GM12892 (cell line): ENCODE data around the gene GYPB.
"Not testable (repeated sequence)": the region's sequence is repeated elsewhere in the genome, so short reads cannot be mapped to it uniquely, and the experiment has no call there.

Experiments
- POLR2A ChIP-seq: IDR thresholded peaks from 2 replicates; pipeline ENCODE4 v1.6.1; 2011; ENCODE audit warnings: low read depth, low read length, control low read depth
- POLR2AphosphoS5 ChIP-seq: IDR thresholded peaks from 2 replicates; pipeline ENCODE4 v1.6.1; 2011; ENCODE audit warnings: low read depth, low read length, control low read depth
- TAF1 ChIP-seq: IDR thresholded peaks from 2 replicates; pipeline ENCODE4 v1.6.1; 2011; ENCODE audit warnings: low read depth, mild to moderate bottlenecking, control low read depth, low read length, borderline replicate concordance

GRCh38 chr4:144016057-144016605, 3.0 kb downstream of the GYPB start:
- not testable (repeated sequence) for TF ChIP-seq POLR2A, TAF1, POLR2AphosphoS5
